Inflammatory macrophage (primary cell): Measurements from ENCODE around the gene GRB10.
A peak's percentile ranks its signal among the peaks of the same experiment; 100 is the strongest.

Experiments used
- DNase-seq, 2 donors: peaks; one replicate each; pipeline ENCODE4 v3.0.0-alpha.2; 2020 to 2022

Gene GRB10

GRCh38 chr7:50688226-50688590 lies 94.5 kb downstream of the GRB10 start:
- no peak for DNase-seq

- DNase-seq, result no peak
Observed at GRCh38 chr7:50687575-50688225, 95.0 kb downstream of the GRB10 start.

GRCh38 chr7:50687096-50687495 lies 95.6 kb downstream of the GRB10 start:
- no peak for DNase-seq

GRCh38 chr7:50685135-50686065 lies 97.3 kb downstream of the GRB10 start:
- no peak for DNase-seq

GRCh38 chr7:50684713-50685075 lies 98.0 kb downstream of the GRB10 start:
- DNase-seq, result no peak

- no peak for DNase-seq
Observed at GRCh38 chr7:50684011-50684712, 98.5 kb downstream of the GRB10 start.

- no peak for DNase-seq
Observed at GRCh38 chr7:50682573-50682972, 100.1 kb downstream of the GRB10 start.

- no peak for DNase-seq
Observed at GRCh38 chr7:50682079-50682478, 100.6 kb downstream of the GRB10 start.

- peak in 1 of 2 donors; percentile 24 for DNase-seq
Observed at GRCh38 chr7:50681432-50682045, 101.2 kb downstream of the GRB10 start.

- DNase-seq, result peak; percentile 15 to 61
Observed at GRCh38 chr7:50679218-50680007, 103.3 kb downstream of the GRB10 start.

- DNase-seq, result no peak
Observed at GRCh38 chr7:50678586-50678985, 104.1 kb downstream of the GRB10 start.

- no peak for DNase-seq
Observed at GRCh38 chr7:50677638-50677996, 105.1 kb downstream of the GRB10 start.

- no peak for DNase-seq
Observed at GRCh38 chr7:50676740-50677637, 105.7 kb downstream of the GRB10 start.

GRCh38 chr7:50676079-50676478 lies 106.6 kb downstream of the GRB10 start:
- no peak for DNase-seq

- no peak for DNase-seq
Observed at GRCh38 chr7:50674896-50675835, 107.5 kb downstream of the GRB10 start.

GRCh38 chr7:50674299-50674698 lies 108.4 kb downstream of the GRB10 start:
- no peak for DNase-seq

- DNase-seq, result no peak
Observed at GRCh38 chr7:50673096-50673495, 109.6 kb downstream of the GRB10 start.

GRCh38 chr7:50672045-50672444 lies 110.7 kb downstream of the GRB10 start:
- DNase-seq, result no peak

GRCh38 chr7:50671386-50671785 lies 111.3 kb downstream of the GRB10 start:
- no peak for DNase-seq

GRCh38 chr7:50669890-50670289 lies 112.8 kb downstream of the GRB10 start:
- no peak for DNase-seq
